Kidney (tissue), 14 donors: Measurements from ENCODE around the gene TRAP1. TPM values are rescaled to one million over a fixed set of nuclear protein-coding genes. Genes with fewer than 3 reads are reported as not detected.

Experiments used
- DNase-seq, 5 donors: peaks; one replicate each; pipeline ENCODE4 v3.0.0-alpha.2; 2013 to 2020
- FAIRE-seq: peaks from 2 replicates; lab custom pipeline; 2012; peaks lifted over from hg19 to GRCh38; lab: Jason Lieb, UNC
- H3K27ac ChIP-seq, 2 donors: one replicate each; pipeline ENCODE4 v1.7.0; 2013; ENCODE audit warnings: low read depth in 2 of 2, low read length in 2 of 2, inconsistent platforms in 1 of 2
- H3K27me3 ChIP-seq: one replicate; pipeline ENCODE4 v1.7.1; 2013; ENCODE audit warnings: low read length, inconsistent platforms; ENCODE audit not compliant: control insufficient read depth, insufficient read depth
- H3K36me3 ChIP-seq, 3 donors: one replicate each; pipeline versions ENCODE4 v1.7.0 to v1.7.1; 2013; ENCODE audit warnings: low read length in 3 of 3, control low read depth in 1 of 3, inconsistent platforms in 1 of 3; ENCODE audit not compliant: insufficient read depth in 3 of 3, control insufficient read depth in 2 of 3
- H3K4me1 ChIP-seq, 3 donors: one replicate each; pipeline versions ENCODE4 v1.7.0 to v1.7.1; 2013; ENCODE audit warnings: low read length in 3 of 3, inconsistent platforms in 1 of 3, low read depth in 1 of 3; ENCODE audit not compliant: control insufficient read depth in 2 of 3, insufficient read depth in 2 of 3
- H3K4me3 ChIP-seq, 3 donors: one replicate each; pipeline versions ENCODE4 v1.7.0 to v1.8.1; 2013; ENCODE audit warnings: low read length in 3 of 3, control low read depth in 1 of 3, inconsistent platforms in 1 of 3
- H3K9ac ChIP-seq, 3 donors: one replicate each; pipeline versions ENCODE4 v1.7.0 to v1.7.1; 2013; ENCODE audit warnings: low read length in 3 of 3, control low read depth in 1 of 3, inconsistent platforms in 1 of 3
- H3K9me3 ChIP-seq, 3 donors: one replicate each; pipeline versions ENCODE4 v1.7.0 to v1.7.1; 2013; ENCODE audit warnings: low read length in 3 of 3, control low read depth in 1 of 3, inconsistent platforms in 1 of 3; ENCODE audit not compliant: control insufficient read depth in 2 of 3, insufficient read depth in 1 of 3
- CTCF ChIP-seq: IDR thresholded peaks from 3 replicates; pipeline ENCODE4 v1.5.1; 2012; ENCODE audit warnings: mild to moderate bottlenecking, moderate library complexity, borderline replicate concordance; ENCODE audit not compliant: insufficient read depth; ENCODE audit errors: extremely low read depth
- intact Hi-C: fragments of 100-400 bp; cut with DNase I; formaldehyde crosslinking; loops from one replicate; pipeline ENCODE4 v1.11.1; 2022
- polyA plus RNA-seq: library from polyadenylated mRNA; stranded (reverse); fragments of 350-450 nt; fragmentation: Illumina TruSeq; extraction: RNeasy Lipid Tissue Mini Kit (QIAGEN cat#74804); gene quantifications from one replicate; pipeline ENCODE4 v1.2.3, GENCODE V29; 2014; ENCODE audit warnings: low read depth, low replicate concordance; ENCODE audit not compliant: insufficient read depth
- total RNA-seq: library from RNA; stranded (reverse); fragmentation: NEBNext Ultra II Directional; extraction: Animal tissue kit (Norgen Biotek cat#: 25700); gene quantifications from one replicate; pipeline ENCODE4 v1.2.1, GENCODE V29; 2021
- donor health status: control.
- donor health status: control.
- donor health status: control.
- donor health status: control.
- donor health status: control.
- donor health status: DM: yes; HTN: yes; CAD: no.
- donor health status: Normal renal cell carcinoma (clear cell type).

The TRAP1 gene
- total and polyA plus RNA-seq, 2 donors from 2014 or later: 86.3 to 88.8 TPM

GRCh38 chr16:3754081-3754703, 36.9 kb upstream of the TRAP1 start:
- Histone ChIP-seq H3K4me1 (peaks cover 0 to 6% (median 0%) of the 10 kb centered on the region in 3 donors), H3K9me3 (no peaks in the 10 kb centered on the region), H3K27me3 (no peaks in the 10 kb centered on the region), H3K4me3 (no peak overlapping the region), H3K9ac (no peak overlapping the region), H3K27ac (no peak overlapping the region), H3K36me3 (peaks cover 10 to 57% (median 25%) of the 10 kb centered on the region in 3 donors)
- no peak for FAIRE-seq
- intact Hi-C loops: no loop called here
- no peak for TF ChIP-seq CTCF
- DNase-seq: no peak

GRCh38 chr16:3752984-3753383, 35.7 kb upstream of the TRAP1 start:
- no peak for FAIRE-seq
- no peak overlapping the region for H3K27ac ChIP-seq
- H3K9ac ChIP-seq: no peak overlapping the region
- intact Hi-C loops: no loop called here
- no peak for TF ChIP-seq CTCF
- H3K4me3 ChIP-seq: no peak overlapping the region
- peaks cover 0 to 6% (median 0%) of the 10 kb centered on the region in 3 donors for H3K4me1 ChIP-seq
- H3K9me3 ChIP-seq: no peaks in the 10 kb centered on the region
- peaks cover 10 to 50% (median 25%) of the 10 kb centered on the region in 3 donors for H3K36me3 ChIP-seq
- DNase-seq: no peak
- H3K27me3 ChIP-seq: no peaks in the 10 kb centered on the region

- TF ChIP-seq CTCF: no peak
- no peak for DNase-seq
- Histone ChIP-seq H3K36me3 (peaks cover 7 to 47% (median 21%) of the 10 kb centered on the region in 3 donors), H3K4me1 (peaks cover 0 to 6% (median 0%) of the 10 kb centered on the region in 3 donors), H3K27me3 (no peaks in the 10 kb centered on the region), H3K9me3 (no peaks in the 10 kb centered on the region), H3K9ac (no peak overlapping the region), H3K4me3 (no peak overlapping the region), H3K27ac (no peak overlapping the region)
- intact Hi-C loops: no loop called here
- no peak for FAIRE-seq
These were observed 34.6 kb upstream of the TRAP1 start for GRCh38 chr16:3751878-3752277.

- Histone ChIP-seq H3K9me3 (no peaks in the 10 kb centered on the region), H3K27ac (no peak overlapping the region), H3K36me3 (peaks cover 8 to 61% (median 29%) of the 10 kb centered on the region in 3 donors), H3K4me3 (no peak overlapping the region), H3K9ac (no peak overlapping the region), H3K27me3 (no peaks in the 10 kb centered on the region), H3K4me1 (no peaks in the 10 kb centered on the region)
- intact Hi-C loops: no loop called here
- FAIRE-seq (no peak), DNase-seq (no peak)
- no peak for TF ChIP-seq CTCF
These were observed 31.0 kb upstream of the TRAP1 start for GRCh38 chr16:3748307-3748706.
